ENCODE results near the gene MEF2A.

DNA sequence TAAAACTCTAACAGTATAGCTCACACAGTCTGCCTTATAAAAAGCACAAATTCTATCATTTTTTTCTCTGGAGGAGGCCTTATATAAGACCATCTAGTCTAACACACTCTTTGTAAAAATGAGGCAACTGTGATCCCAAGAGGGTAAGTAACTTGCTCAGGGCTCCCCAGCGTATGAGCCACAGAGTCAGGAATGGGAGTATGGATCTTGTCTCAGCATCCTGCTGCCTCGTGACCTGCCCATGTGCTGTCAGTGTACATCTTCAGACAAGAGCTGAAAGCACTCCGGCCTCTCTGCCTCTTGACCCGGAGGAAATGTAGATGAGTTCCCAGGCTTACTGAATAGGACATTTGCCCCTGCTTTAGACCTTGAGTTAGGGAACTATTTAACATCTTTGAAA lies 28.4 kb upstream of the MEF2A start:
- TF ChIP-seq, protein P1, sequence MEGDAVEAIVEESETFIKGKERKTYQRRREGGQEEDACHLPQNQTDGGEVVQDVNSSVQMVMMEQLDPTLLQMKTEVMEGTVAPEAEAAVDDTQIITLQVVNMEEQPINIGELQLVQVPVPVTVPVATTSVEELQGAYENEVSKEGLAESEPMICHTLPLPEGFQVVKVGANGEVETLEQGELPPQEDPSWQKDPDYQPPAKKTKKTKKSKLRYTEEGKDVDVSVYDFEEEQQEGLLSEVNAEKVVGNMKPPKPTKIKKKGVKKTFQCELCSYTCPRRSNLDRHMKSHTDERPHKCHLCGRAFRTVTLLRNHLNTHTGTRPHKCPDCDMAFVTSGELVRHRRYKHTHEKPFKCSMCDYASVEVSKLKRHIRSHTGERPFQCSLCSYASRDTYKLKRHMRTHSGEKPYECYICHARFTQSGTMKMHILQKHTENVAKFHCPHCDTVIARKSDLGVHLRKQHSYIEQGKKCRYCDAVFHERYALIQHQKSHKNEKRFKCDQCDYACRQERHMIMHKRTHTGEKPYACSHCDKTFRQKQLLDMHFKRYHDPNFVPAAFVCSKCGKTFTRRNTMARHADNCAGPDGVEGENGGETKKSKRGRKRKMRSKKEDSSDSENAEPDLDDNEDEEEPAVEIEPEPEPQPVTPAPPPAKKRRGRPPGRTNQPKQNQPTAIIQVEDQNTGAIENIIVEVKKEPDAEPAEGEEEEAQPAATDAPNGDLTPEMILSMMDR (IDR thresholded peaks at IDR 0.05), result no peak
- no peak for TF ChIP-seq POLR2A (IDR thresholded peaks at IDR 0.05)
